HepG2 (cell line): ENCODE measurements around the gene VEGFB. TPM values are rescaled to one million over a fixed set of nuclear protein-coding genes. Genes with fewer than 3 reads are reported as not detected.

Source experiments
- ADNP ChIP-seq: sonication (generic); formaldehyde crosslinking; IDR thresholded peaks from 2 replicates; pipeline ENCODE4 v1.4.0; 2020; ENCODE audit warnings: missing genetic modification reagents
- CHD4 ChIP-seq: fragments of 200-600 bp; sonication (generic); IDR thresholded peaks from 2 replicates; pipeline ENCODE4 v1.7.0; 2017; ENCODE audit warnings: mild to moderate bottlenecking, low read length, borderline replicate concordance
- ISL2 ChIP-seq: sonication (generic); formaldehyde crosslinking; IDR thresholded peaks from 2 replicates; pipeline ENCODE4 v1.5.0; 2020; ENCODE audit warnings: missing genetic modification reagents
- KLF16 ChIP-seq, 2 experiments: sonication (generic) in 1 of 2; formaldehyde crosslinking in 1 of 2; IDR thresholded peaks; 2 replicates each; pipeline versions ENCODE4 v1.6.1 to v1.8.0; 2016 to 2023; ENCODE audit warnings: missing genetic modification reagents in 2 of 2, missing compliant biosample characterization in 1 of 2
- SALL1 ChIP-seq: sonication (generic); formaldehyde crosslinking; IDR thresholded peaks from 2 replicates; pipeline ENCODE4 v1.8.0; 2022; ENCODE audit warnings: mild to moderate bottlenecking, missing genetic modification reagents
- ZBTB2 ChIP-seq: sonication (generic); formaldehyde crosslinking; IDR thresholded peaks from 2 replicates; pipeline ENCODE4 v1.8.0; 2022; ENCODE audit warnings: low read depth, missing genetic modification reagents
- ZBTB40 ChIP-seq, 2 experiments: fragments of 450-650 bp in 1 of 2; sonication (generic) in 1 of 2; formaldehyde crosslinking in 1 of 2; IDR thresholded peaks; 2 replicates each; pipeline versions ENCODE4 v1.6.1 to v1.8.0; 2016 to 2022; ENCODE audit warnings: antibody characterized with exemption in 1 of 2, mild to moderate bottlenecking in 1 of 2, missing genetic modification reagents in 1 of 2
- ZNF276 ChIP-seq: sonication (generic); formaldehyde crosslinking; IDR thresholded peaks from 2 replicates; pipeline ENCODE4 v1.4.0; 2020; ENCODE audit warnings: mild to moderate bottlenecking, low read depth, missing genetic modification reagents
- ZNF777 ChIP-seq: sonication (generic); formaldehyde crosslinking; IDR thresholded peaks from 2 replicates; pipeline ENCODE4 v1.4.0; 2020; ENCODE audit warnings: missing genetic modification reagents
- ZNF790 ChIP-seq: sonication (generic); formaldehyde crosslinking; IDR thresholded peaks from 2 replicates; pipeline ENCODE4 v1.8.0; 2022; ENCODE audit warnings: missing genetic modification reagents, mild to moderate bottlenecking, borderline replicate concordance
- polyA plus RNA-seq, 8 experiments: library from polyadenylated mRNA; depleted of rRNA in 3 of 8; stranded (reverse) in 7 of 8; unstranded in 1 of 8; fragments of >200 nt; fragmentation: Illumina TruSeq in 4 of 8; extraction: Trizol in 4 of 8; gene quantifications; 2 replicates each; pipeline versions ENCODE4 v1.2.1 to v1.2.3, GENCODE V29; 2011 to 2016; ENCODE audit warnings: low read depth in 4 of 8, missing spikeins in 1 of 8, mixed read lengths in 1 of 8; ENCODE audit not compliant: insufficient read depth in 1 of 8
- total RNA-seq, 5 experiments: library from RNA; depleted of rRNA; stranded (reverse); fragments of >200 nt; fragmentation: Illumina TruSeq; extraction: Trizol; gene quantifications; 2 replicates each; pipeline ENCODE4 v1.2.3, GENCODE V29; 2016; ENCODE audit warnings: low read depth in 1 of 5
- TF ChIP-seq, protein P1 (sequence below): sonication (generic); formaldehyde crosslinking; IDR thresholded peaks from 2 replicates; pipeline ENCODE4 v1.5.0; 2020; ENCODE audit warnings: mild to moderate bottlenecking, missing genetic modification reagents, moderate library complexity

The VEGFB gene
- total and polyA plus RNA-seq, 2 of the 13 experiments (the other 11 are each of a cell fraction or from before 2014, with no cell fraction given), result 9.0 to 11.3 TPM

DNA sequence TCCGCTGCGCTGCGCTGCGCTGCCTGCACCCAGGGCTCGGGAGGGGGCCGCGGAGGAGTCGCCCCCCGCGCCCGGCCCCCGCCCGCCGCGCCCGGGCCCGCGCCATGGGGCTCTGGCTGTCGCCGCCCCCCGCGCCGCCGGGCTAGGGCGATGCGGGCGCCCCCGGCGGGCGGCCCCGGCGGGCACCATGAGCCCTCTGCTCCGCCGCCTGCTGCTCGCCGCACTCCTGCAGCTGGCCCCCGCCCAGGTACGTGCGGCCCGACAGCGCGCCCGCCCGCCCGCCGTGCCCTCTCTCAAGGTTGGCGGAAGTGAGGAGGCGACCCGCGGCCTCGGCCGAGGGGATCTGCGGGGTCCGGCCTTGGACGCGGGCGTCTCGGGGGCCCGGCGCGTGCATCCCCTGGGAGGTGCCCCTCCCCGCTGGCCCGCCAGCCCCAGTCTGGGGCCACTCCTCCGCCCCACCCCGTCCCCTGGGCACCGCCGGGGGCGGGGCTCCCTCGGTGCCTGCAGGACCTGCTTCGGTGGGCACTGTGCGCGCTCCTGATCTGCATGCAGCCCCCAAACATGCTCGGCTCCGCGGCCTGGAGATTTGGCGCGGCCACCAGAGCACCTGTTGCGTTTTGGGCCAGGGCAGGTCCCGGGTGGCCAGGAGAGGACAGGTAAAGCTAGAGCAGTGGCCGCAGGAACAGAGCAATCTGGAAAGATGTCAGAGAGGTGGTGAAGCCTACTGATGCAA, 429 bp downstream of the VEGFB start (continued):
- peak; percentile 86 for TF ChIP-seq ZBTB2 (CRISPR knock-in tag)
- TF ChIP-seq CHD4, result no peak
- TF ChIP-seq, protein P1, sequence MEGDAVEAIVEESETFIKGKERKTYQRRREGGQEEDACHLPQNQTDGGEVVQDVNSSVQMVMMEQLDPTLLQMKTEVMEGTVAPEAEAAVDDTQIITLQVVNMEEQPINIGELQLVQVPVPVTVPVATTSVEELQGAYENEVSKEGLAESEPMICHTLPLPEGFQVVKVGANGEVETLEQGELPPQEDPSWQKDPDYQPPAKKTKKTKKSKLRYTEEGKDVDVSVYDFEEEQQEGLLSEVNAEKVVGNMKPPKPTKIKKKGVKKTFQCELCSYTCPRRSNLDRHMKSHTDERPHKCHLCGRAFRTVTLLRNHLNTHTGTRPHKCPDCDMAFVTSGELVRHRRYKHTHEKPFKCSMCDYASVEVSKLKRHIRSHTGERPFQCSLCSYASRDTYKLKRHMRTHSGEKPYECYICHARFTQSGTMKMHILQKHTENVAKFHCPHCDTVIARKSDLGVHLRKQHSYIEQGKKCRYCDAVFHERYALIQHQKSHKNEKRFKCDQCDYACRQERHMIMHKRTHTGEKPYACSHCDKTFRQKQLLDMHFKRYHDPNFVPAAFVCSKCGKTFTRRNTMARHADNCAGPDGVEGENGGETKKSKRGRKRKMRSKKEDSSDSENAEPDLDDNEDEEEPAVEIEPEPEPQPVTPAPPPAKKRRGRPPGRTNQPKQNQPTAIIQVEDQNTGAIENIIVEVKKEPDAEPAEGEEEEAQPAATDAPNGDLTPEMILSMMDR (CRISPR knock-in tag), result peak; percentile 22; the same call in 1 of the 2 replicates
- peak; percentile 82 for TF ChIP-seq ZNF777 (CRISPR knock-in tag)
- TF ChIP-seq ISL2 (CRISPR knock-in tag), result 0 out of 2 replicates have a peak, but pooled peaks have one; percentile 15
- 0 out of 4 replicates have a peak, but pooled peaks of 1 of the 2 experiments have one; percentile 26 for TF ChIP-seq KLF16 (CRISPR knock-in tag; IDR thresholded peaks at IDR 0.05)
- TF ChIP-seq SALL1 (CRISPR knock-in tag), result peak; percentile 46; the same call in 1 of the 2 replicates
- peak; percentile 60; the same call in 1 of the 2 replicates for TF ChIP-seq ZNF790
- TF ChIP-seq ZNF276 (CRISPR knock-in tag), result no peak
- TF ChIP-seq ZBTB40 (IDR thresholded peaks at IDR 0.05), result no peak
- TF ChIP-seq ZBTB40 (CRISPR knock-in tag; IDR thresholded peaks at IDR 0.05), result no peak
- TF ChIP-seq ADNP, result no peak
